Raji (cell line): ENCODE data around the gene NEMP2.

Source experiments
- POLR2A ChIP-seq: IDR thresholded peaks from 2 replicates; pipeline ENCODE4 v1.6.1; 2011; ENCODE audit warnings: low read depth, low read length, control low read depth; ENCODE audit not compliant: insufficient read depth

NEMP2 gene

GRCh38 chr2:190488516-190489233 lies 45.8 kb downstream of the NEMP2 start:
- TF ChIP-seq POLR2A = no peak

GRCh38 chr2:190486037-190486623 lies 48.4 kb downstream of the NEMP2 start:
- no peak for TF ChIP-seq POLR2A

DNA sequence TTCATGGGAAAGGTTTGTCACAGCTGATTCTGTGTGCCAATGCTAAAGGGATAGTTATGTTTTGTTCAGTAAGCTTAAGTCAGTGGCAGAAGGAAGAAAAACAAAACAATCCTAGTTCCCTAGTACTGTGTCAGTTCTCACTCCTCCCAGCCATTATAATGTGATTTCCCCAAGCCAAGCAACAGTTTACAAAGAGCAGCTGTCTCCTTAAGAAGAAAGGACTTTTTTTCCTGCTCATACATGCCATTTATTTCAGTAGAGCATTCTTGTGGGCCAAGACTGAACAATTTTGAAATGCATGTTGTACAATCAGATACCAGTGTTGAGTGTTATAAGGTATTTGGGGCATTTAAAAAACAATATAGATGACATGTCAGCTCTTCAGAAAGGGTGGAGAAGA lies 52.1 kb downstream of the NEMP2 start:
- TF ChIP-seq POLR2A = no peak

DNA sequence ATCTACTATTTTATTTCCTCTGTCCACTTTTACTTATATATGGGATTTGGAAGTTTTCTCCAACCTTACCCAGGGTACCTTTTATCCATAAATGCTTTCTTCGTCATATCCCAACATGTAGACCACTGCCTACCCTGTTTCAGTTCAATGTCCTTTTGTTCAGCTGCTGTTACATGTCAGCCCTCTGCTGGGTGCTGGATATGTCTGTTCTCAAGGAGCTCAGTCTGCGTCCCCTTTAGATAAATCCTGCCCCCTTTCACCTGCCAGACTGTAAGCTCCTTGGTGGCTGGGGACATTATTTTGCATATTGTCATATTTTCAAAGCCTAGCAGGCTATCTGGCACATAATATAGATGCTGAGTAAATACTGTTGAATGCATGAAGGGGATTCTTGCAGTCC lies 53.2 kb downstream of the NEMP2 start:
- TF ChIP-seq POLR2A = no peak

DNA sequence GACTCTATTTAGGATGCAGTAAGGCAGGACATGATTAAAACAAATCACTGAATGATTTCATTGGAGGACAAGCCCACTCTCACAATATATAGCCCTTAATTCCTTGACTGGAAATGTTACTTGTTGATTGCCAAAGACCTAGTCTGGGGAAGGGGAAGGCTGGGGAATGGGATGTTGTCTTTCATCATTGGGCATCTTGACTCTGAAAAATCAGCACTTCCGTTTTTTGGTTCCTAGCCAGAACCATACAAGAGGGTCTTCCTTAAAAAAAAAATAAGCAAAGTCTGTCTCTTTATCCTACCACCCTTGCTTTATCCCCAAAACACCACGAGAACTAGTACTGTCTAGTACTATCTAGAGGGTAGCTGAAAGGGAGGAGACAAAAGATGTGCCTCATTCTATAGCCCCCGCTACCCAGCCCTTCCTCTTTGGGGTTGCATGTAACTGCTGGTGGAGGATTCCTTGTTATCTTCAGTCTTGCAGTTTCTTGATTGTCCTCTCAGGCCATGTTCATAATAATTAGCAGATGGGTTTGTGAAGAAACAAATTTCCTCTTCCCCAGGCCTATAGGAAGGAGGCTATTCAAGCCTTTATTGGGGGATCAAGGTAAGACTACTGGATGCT lies 55.8 kb downstream of the NEMP2 start:
- no peak for TF ChIP-seq POLR2A

- no peak for TF ChIP-seq POLR2A
Observed at GRCh38 chr2:190477661-190478454, 56.7 kb downstream of the NEMP2 start.

DNA sequence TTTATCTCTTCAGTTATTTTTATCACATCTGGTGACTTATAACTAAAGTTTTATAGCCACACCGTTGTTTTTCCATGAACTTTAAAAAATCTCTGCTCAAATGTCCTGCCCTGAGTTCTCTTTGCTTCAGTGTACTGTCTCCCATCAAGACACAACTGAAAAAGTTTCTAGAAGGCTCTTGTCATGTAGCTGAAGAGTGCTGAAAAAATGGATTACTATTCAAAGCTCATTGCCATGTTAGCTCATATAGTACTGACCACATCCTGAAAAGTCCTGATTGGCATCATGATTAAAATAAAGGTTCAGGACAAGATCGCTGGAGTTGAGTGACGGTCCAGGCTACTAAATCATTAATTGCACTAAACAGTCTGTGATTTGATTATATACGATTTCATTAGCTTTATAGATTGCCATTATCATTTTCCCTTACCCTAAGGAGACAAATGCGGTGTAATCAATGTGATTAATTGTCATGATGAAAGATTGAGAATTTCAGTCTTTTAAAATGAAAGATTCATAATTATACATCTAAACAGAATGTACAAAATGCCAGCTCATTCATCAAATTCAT lies 64.2 kb downstream of the NEMP2 start:
- no peak for TF ChIP-seq POLR2A

- no peak for TF ChIP-seq POLR2A
Observed at GRCh38 chr2:190469771-190470170, 64.8 kb downstream of the NEMP2 start.

DNA sequence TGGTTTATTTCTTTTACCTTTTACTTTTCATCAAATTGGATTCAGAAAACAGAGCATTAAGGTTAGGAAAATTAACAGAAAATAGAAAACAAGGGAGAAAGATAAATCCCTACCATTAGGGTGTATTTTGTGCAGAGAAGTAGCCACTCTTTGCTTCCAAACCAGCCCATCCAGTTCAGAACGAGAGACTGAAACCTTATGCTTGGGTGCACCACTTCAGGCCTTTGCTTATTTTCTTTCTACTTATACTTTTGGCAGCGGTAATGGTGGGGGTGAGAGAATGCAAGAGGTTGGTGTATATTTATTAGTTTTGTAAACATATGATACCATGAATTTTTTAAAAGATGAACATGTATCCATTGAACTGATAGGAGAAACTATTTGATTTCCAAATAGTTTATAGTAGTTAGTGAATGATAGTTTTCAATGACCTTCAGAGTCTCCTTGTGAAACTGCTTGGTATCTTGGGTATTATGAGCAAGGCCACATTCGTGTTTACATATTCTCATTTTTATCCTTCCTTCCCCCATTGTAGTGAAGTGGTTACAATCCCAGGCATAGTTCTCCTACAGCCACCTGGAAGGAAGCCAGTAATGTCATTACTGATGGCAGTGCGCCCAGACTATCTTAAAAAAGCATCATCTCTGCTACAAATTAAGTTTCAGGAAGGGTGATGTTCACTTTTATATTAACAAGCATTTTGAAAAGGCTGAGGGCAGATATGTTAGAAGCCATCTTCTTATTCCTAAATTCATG lies 65.5 kb downstream of the NEMP2 start:
- no peak for TF ChIP-seq POLR2A

- 0 out of 2 replicates have a peak, but pooled peaks have one; percentile 33 for TF ChIP-seq POLR2A
Observed at GRCh38 chr2:190467575-190468083, 66.9 kb downstream of the NEMP2 start.

- no peak for TF ChIP-seq POLR2A
Observed at GRCh38 chr2:190466819-190467446, 67.6 kb downstream of the NEMP2 start.

DNA sequence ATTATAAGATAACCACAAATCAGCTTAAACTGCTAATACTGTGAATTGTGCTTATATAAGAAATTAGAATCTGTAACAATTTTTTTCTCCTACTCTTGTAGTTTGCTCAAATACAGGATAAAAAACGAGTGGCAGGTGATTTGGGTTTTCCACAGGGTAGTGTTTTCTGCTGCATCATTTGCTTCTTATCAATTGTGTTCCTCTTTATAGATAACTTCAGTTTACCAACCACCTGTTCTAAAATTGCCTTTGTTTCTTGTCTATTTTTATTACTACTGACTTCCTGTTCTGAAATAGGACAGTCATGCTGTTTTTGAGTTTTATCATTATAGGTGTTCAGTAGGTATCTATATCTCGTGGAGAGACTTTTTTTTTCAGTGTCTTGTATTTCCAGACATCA lies 69.5 kb downstream of the NEMP2 start:
- TF ChIP-seq POLR2A = no peak

GRCh38 chr2:190462611-190463010 lies 71.9 kb downstream of the NEMP2 start:
- TF ChIP-seq POLR2A = no peak

- no peak for TF ChIP-seq POLR2A
Observed at GRCh38 chr2:190462181-190462580, 72.3 kb downstream of the NEMP2 start.
